ENCODE data around the gene ISLR. TPM values are rescaled to one million over a fixed set of nuclear protein-coding genes. Genes with fewer than 3 reads are reported as not detected.

Gene ISLR
- total and polyA plus RNA-seq, 4 donors, result 2.4 to 4.2 (median 3.5) TPM

GRCh38 chr15:74194572-74195559, 21.4 kb downstream of the ISLR start:
- Histone ChIP-seq H3K4me3 (ENCODE audit: low read depth in 1 of 3, low read length in 3 of 3) (no peak overlapping the region), H3K36me3 (ENCODE audit: control insufficient read depth in 4 of 4, insufficient read depth in 3 of 4, low read depth in 1 of 4, low read length in 3 of 4) (no peaks in the 10 kb centered on the region), H3K9ac (ENCODE audit: low read depth in 1 of 2, low read length in 2 of 2) (no peak overlapping the region), H3K27me3 (ENCODE audit: control insufficient read depth in 4 of 4, insufficient read depth in 4 of 4, low read length in 3 of 4) (no peaks in the 10 kb centered on the region), H3K27ac (ENCODE audit: low read depth in 1 of 2, low read length in 2 of 2) (no peak overlapping the region), H3K4me1 (ENCODE audit: control insufficient read depth in 4 of 4, insufficient read depth in 4 of 4, low read length in 3 of 4) (no peaks in the 10 kb centered on the region), H3K9me3 (ENCODE audit: control insufficient read depth in 4 of 4, low read length in 3 of 4) (no peaks in the 10 kb centered on the region)
- WGBS, result 92% methylated on average over 13 of the region's 13 CpGs
- DNase-seq (ENCODE audit: low spot score), result no peak
- no peak for TF ChIP-seq TAF1 (conservative IDR thresholded peaks at IDR 0.05)
- TF ChIP-seq HNF4A (conservative IDR thresholded peaks at IDR 0.05), result no peak

DNA sequence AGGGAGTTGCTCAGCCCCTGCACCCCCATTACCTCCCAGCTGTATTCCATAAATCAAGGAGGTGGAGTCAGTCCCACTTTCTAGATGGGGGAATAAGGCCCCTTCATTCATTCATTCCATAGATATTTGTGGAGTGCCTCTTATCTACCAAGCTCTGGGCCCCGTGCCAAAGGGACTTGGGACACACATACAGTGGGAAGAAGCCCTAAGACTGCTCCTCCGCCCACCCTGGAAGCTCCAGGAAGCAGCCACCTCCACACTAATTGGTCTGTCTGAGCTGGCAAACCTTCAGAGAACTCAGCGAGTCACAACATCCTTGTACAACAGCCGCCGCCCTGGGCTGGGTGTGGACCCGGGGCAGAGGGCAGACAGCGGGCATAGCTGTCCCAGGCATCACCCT, 22.7 kb downstream of the ISLR start:
- no peaks in the 10 kb centered on the region for H3K36me3 ChIP-seq (ENCODE audit: control insufficient read depth in 4 of 4, insufficient read depth in 3 of 4, low read depth in 1 of 4, low read length in 3 of 4)
- no peaks in the 10 kb centered on the region for H3K9me3 ChIP-seq (ENCODE audit: control insufficient read depth in 4 of 4, low read length in 3 of 4)
- 60% methylated on average over 7 of the region's 7 CpGs for WGBS
- no peak overlapping the region for H3K27ac ChIP-seq (ENCODE audit: low read depth in 1 of 2, low read length in 2 of 2)
- TF ChIP-seq HNF4A (conservative IDR thresholded peaks at IDR 0.05), result no peak
- no peak for TF ChIP-seq FOXA2 (IDR thresholded peaks at IDR 0.05)
- no peak for TF ChIP-seq MAX (IDR thresholded peaks at IDR 0.05)
- no peak for TF ChIP-seq ATF3 (IDR thresholded peaks at IDR 0.05)
- no peak for TF ChIP-seq EGR1 (IDR thresholded peaks at IDR 0.05; ENCODE audit: low read depth in 2 of 2)
- TF ChIP-seq CTCF (IDR thresholded peaks at IDR 0.05; ENCODE audit: low read depth, low read length, missing input control), result no peak
- TF ChIP-seq, protein P1, sequence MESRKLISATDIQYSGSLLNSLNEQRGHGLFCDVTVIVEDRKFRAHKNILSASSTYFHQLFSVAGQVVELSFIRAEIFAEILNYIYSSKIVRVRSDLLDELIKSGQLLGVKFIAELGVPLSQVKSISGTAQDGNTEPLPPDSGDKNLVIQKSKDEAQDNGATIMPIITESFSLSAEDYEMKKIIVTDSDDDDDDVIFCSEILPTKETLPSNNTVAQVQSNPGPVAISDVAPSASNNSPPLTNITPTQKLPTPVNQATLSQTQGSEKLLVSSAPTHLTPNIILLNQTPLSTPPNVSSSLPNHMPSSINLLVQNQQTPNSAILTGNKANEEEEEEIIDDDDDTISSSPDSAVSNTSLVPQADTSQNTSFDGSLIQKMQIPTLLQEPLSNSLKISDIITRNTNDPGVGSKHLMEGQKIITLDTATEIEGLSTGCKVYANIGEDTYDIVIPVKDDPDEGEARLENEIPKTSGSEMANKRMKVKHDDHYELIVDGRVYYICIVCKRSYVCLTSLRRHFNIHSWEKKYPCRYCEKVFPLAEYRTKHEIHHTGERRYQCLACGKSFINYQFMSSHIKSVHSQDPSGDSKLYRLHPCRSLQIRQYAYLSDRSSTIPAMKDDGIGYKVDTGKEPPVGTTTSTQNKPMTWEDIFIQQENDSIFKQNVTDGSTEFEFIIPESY (IDR thresholded peaks at IDR 0.05), result no peak
- no peak for TF ChIP-seq YY1 (IDR thresholded peaks at IDR 0.05)
- no peak for TF ChIP-seq SP1 (IDR thresholded peaks at IDR 0.05)
- TF ChIP-seq NR2F2 (IDR thresholded peaks at IDR 0.05), result no peak
- no peak for TF ChIP-seq JUND (IDR thresholded peaks at IDR 0.05)
- no peak for TF ChIP-seq GABPA (IDR thresholded peaks at IDR 0.05 in 1 of 2, conservative IDR thresholded peaks at IDR 0.05 in 1 of 2)
- TF ChIP-seq FOXA1 (IDR thresholded peaks at IDR 0.05), result no peak
- no peak for TF ChIP-seq HNF4G (IDR thresholded peaks at IDR 0.05)
- TF ChIP-seq RAD21 (IDR thresholded peaks at IDR 0.05), result no peak
- H3K4me1 ChIP-seq (ENCODE audit: control insufficient read depth in 4 of 4, insufficient read depth in 4 of 4, low read length in 3 of 4), result no peaks in the 10 kb centered on the region
- H3K9ac ChIP-seq (ENCODE audit: low read depth in 1 of 2, low read length in 2 of 2), result no peak overlapping the region
- DNase-seq (ENCODE audit: low spot score), result no peak
- no peaks in the 10 kb centered on the region for H3K27me3 ChIP-seq (ENCODE audit: control insufficient read depth in 4 of 4, insufficient read depth in 4 of 4, low read length in 3 of 4)
- H3K4me3 ChIP-seq (ENCODE audit: low read depth in 1 of 3, low read length in 3 of 3), result no peak overlapping the region
